IPS-18a (cell line): ENCODE results near the gene MEIS3.

Source experiments
- H3K27ac ChIP-seq: one replicate; pipeline ENCODE4 v1.5.1; 2013; ENCODE audit warnings: low read length
- H3K27me3 ChIP-seq: one replicate; pipeline ENCODE4 v1.6.1; 2013; ENCODE audit warnings: mild to moderate bottlenecking, low read length; ENCODE audit not compliant: control insufficient read depth, insufficient read depth
- H3K36me3 ChIP-seq: one replicate; pipeline ENCODE4 v1.6.1; 2013; ENCODE audit warnings: low read depth, low read length; ENCODE audit not compliant: control insufficient read depth
- H3K4me1 ChIP-seq: one replicate; pipeline ENCODE4 v1.6.1; 2013; ENCODE audit warnings: low read depth, low read length; ENCODE audit not compliant: control insufficient read depth
- H3K4me3 ChIP-seq: one replicate; pipeline ENCODE4 v1.5.1; 2013; ENCODE audit warnings: low read length
- H3K9ac ChIP-seq: one replicate; pipeline ENCODE4 v1.6.1; 2013; ENCODE audit warnings: mild to moderate bottlenecking, low read length, moderate library complexity
- H3K9me3 ChIP-seq: one replicate; pipeline ENCODE4 v1.6.1; 2013; ENCODE audit warnings: low read depth, low read length; ENCODE audit not compliant: control insufficient read depth

MEIS3 gene

DNA sequence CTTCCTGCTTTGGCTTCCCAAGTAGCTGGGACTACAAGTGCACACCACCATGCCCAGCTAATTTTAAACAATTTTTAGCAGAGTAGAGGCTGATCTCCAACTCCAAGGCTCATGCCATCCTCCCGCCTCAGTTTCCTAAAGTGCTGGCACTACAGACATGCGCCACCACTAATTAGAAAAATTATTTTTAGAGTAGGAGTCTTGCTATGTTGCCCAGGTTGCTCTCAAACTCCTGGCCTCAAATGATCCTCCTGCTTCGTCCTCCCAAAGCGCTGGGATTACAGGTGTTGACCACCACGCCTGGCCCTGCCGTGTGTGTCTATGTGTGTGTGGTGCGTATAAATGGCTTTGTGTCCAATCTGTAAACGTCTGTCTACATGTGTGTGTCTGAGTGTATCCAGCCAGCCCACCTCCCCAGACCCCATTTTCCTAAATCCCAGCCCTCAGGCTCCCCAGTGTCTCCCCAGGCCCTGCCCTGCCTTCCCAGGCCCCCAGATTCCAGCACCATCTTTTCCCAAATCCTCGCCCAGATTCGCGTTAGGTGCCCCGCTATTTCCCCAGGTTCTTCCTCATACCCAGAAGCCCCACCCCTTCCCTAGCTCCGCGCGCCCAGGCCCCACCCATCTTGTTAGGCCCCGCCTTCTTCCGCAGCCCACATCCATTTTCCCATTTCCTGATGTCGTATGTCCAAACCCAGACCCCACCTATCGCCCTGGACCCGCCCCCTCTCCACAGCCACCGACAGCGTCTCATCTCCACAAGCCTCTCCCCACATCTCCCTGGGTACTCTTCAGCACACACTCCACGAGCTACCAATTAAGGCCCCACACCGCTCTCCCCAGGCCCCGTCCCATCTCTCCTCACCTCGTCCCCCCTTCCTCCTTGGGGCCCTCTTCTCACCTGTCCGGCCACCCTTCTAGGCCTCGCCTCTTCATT is 27.5 kb upstream of the MEIS3 start:
- peaks cover 38% of the 10 kb centered on the region for H3K27me3 ChIP-seq
- H3K9ac ChIP-seq = no peak overlapping the region
- H3K27ac ChIP-seq = no peak overlapping the region
- no peaks in the 10 kb centered on the region for H3K9me3 ChIP-seq
- H3K36me3 ChIP-seq = no peaks in the 10 kb centered on the region
- H3K4me3 ChIP-seq = peak overlapping the region; percentile 69
- H3K4me1 ChIP-seq = peaks cover 18% of the 10 kb centered on the region

DNA sequence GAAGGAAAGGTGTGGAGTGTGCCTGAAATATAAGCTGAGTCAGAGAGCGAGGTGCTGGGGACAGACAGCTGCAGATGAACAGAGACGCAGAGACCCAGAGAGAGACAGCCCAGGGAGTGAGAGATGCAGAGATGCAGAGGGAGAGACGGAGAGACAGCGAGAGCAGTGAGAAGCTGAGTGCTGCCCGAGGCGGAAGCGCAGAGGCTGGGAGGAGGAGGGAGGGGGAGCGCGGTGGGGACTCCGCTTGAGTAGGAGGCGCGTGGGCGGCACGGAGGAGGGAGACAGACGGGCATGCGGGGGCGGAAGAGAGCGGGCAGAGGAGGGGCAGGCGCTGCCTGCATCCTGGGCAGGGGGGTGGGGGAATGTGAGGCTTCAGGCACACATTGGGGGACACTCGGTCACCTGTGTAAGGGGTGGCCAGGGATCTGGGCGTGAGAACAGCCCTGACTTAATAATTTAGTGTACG is 26.6 kb upstream of the MEIS3 start:
- no peaks in the 10 kb centered on the region for H3K9me3 ChIP-seq
- H3K27me3 ChIP-seq = peaks cover 38% of the 10 kb centered on the region
- peaks cover 18% of the 10 kb centered on the region for H3K4me1 ChIP-seq
- H3K27ac ChIP-seq = no peak overlapping the region
- H3K36me3 ChIP-seq = no peaks in the 10 kb centered on the region
- H3K9ac ChIP-seq = no peak overlapping the region
- H3K4me3 ChIP-seq = peak overlapping the region; percentile 69

- H3K27me3 ChIP-seq = peaks cover 38% of the 10 kb centered on the region
- H3K9ac ChIP-seq = no peak overlapping the region
- peaks cover 18% of the 10 kb centered on the region for H3K4me1 ChIP-seq
- H3K9me3 ChIP-seq = no peaks in the 10 kb centered on the region
- H3K36me3 ChIP-seq = no peaks in the 10 kb centered on the region
- H3K27ac ChIP-seq = no peak overlapping the region
- peak overlapping the region; percentile 1 for H3K4me3 ChIP-seq
These were observed 26.2 kb upstream of the MEIS3 start for GRCh38 chr19:47445527-47445926.

- Histone ChIP-seq H3K9ac (no peak overlapping the region), H3K27ac (no peak overlapping the region), H3K4me3 (no peak overlapping the region), H3K27me3 (peaks cover 38% of the 10 kb centered on the region), H3K9me3 (no peaks in the 10 kb centered on the region), H3K4me1 (peaks cover 18% of the 10 kb centered on the region), H3K36me3 (no peaks in the 10 kb centered on the region)
These were observed 25.1 kb upstream of the MEIS3 start for GRCh38 chr19:47444388-47444821.

DNA sequence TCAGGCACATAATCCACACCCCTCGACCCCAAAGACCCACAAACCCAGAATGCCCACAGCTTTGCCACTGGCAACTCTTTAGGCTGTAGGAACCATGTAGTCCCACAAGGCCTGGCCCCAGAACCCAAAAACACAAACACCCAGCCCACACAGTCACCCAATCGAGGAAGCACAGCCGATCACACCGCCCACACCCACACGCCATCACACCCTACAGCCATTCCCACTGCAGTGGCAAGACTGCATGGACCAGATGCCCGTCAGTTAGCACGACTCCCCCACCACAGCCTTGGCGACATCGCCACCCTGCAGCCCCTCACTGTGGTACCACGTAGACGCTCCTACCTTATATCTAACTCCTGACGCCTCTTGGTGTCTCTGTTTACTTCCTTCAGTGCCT is 24.0 kb upstream of the MEIS3 start:
- Histone ChIP-seq H3K4me1 (peaks cover 11% of the 10 kb centered on the region), H3K27me3 (peaks cover 31% of the 10 kb centered on the region), H3K9ac (no peak overlapping the region), H3K27ac (no peak overlapping the region), H3K36me3 (no peaks in the 10 kb centered on the region), H3K9me3 (no peaks in the 10 kb centered on the region), H3K4me3 (no peak overlapping the region)

DNA sequence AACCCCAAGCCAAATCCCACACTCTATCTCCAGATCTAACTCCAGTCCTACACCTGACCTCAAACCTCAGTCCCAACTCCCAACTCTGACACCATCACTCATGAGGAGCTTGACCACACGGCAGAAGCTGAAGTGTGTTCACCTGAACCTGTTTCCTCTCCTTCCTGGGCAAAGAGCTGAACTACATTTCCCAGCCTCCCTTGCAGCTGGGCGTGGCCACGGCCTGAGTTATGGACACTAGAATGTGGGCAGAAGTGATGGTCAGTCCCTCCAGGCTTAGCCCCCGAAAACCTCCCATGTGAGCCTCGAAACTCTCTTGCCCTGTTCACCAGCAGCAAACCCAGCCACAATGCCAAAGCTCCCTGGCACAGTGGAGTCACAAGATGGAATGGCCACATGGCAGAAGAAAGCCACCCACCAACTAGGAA is 19.5 kb upstream of the MEIS3 start:
- no peaks in the 10 kb centered on the region for H3K27me3 ChIP-seq

DNA sequence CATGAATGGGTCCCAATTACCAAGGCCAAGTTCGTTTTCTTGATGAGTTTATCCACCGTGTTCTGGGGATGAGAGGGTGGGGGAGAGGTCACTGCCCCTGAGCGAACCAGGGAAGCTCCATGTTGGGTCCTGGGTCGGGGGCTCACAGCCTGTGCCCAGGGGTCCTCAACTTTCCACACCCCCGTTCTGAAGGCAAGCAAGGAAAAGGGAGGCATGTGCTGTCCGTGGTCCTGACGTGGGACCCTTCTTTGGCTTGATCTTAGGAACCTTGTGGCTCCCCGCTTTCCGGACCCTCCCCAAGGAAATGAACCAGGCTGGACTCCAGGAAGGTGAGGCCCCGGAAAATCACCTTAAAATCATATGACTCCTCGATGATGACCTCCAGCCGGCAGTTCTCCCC is 18.2 kb upstream of the MEIS3 start:
- no peak overlapping the region for H3K9ac ChIP-seq
- H3K27me3 ChIP-seq = no peaks in the 10 kb centered on the region
- no peak overlapping the region for H3K27ac ChIP-seq
- H3K4me1 ChIP-seq = no peaks in the 10 kb centered on the region
- H3K4me3 ChIP-seq = no peak overlapping the region
- H3K9me3 ChIP-seq = no peaks in the 10 kb centered on the region
- H3K36me3 ChIP-seq = no peaks in the 10 kb centered on the region

More for the DNA sequence above, 19.5 kb upstream of the MEIS3 start:
- Histone ChIP-seq H3K4me3 (no peak overlapping the region), H3K36me3 (no peaks in the 10 kb centered on the region), H3K9me3 (no peaks in the 10 kb centered on the region), H3K4me1 (no peaks in the 10 kb centered on the region), H3K27ac (no peak overlapping the region), H3K9ac (no peak overlapping the region)

DNA sequence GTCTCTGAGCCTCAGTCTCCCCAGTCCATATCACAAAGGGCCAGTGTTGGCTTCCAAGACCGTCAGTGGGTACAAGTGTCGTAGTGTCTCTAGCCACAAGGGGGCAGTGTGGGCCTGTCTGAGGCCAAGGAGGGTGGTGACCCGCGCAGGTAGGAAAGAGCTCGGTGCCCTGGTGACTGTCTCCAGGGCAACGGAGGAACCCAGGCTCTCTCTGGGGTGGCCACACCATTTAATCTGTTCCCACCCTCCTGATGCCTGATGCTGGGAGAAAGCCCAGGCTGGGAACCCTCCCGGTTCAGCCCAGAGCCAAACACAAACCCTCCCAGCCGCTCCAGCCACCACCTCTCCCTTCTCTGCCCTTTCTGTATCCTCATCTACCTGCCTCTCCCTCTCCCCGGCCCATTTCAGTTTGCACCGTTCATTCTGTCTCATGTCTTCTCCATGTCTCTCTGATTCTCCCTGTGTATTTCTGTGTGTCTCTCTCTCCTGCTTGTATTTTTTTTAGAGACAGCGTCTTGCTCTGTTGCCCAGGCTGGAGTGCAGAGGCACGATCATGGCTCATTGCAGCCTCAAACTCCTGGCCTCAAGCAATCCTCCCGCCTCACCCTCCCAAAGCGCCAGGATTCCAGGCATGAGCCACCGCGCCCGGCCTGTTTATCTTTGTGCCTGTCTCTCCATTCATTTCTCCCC is 17.5 kb upstream of the MEIS3 start:
- H3K27me3 ChIP-seq = no peaks in the 10 kb centered on the region
- no peaks in the 10 kb centered on the region for H3K4me1 ChIP-seq
- H3K36me3 ChIP-seq = no peaks in the 10 kb centered on the region
- no peaks in the 10 kb centered on the region for H3K9me3 ChIP-seq
- H3K9ac ChIP-seq = no peak overlapping the region
- H3K4me3 ChIP-seq = no peak overlapping the region
- H3K27ac ChIP-seq = no peak overlapping the region

DNA sequence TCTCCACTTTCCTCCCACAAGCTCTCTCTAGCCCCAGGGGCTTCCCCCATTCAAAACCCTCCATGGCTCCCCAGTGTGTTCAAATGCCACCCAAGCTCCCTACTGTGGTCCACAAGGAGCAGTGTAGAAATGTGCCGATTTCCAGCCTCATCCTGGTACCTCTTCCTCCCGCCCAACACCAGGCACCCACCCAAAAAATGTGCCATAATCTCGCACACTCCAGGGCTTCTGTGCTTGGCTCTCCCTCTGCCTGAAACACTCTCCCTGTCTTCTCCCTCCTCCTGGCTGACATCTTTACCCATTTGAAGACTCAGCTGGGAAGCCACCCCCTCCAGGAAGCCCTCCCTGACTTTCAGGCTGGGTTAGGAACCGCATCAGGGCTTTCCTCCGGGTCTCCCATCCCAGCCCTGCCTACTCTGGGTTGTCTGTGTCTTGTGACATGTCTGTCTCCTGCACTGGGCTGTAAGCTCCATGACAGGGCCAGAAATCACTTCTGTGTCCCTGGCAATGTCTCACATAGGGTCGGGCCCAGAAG is 16.6 kb upstream of the MEIS3 start:
- Histone ChIP-seq H3K27ac (no peak overlapping the region), H3K36me3 (no peaks in the 10 kb centered on the region), H3K27me3 (no peaks in the 10 kb centered on the region), H3K4me3 (no peak overlapping the region), H3K9ac (no peak overlapping the region), H3K4me1 (no peaks in the 10 kb centered on the region), H3K9me3 (no peaks in the 10 kb centered on the region)

DNA sequence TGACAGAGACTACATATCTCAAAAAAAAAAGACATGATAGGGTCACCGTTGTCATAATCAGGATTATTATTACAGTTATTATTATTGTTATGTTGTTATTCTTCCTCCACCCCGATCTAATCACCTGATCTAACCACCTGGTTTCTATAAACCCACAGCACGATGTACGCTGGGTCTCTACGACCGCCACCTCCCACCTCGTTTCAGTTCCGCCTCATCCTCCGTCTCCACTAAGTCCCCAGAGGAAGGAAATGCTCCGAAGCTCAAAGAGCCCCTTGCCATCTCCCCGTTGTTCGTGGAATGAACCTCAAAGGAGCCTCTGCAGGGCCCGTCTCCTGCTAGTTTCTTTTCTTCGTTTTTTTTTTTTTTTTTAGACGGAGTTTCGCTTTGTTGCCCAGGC is 15.9 kb upstream of the MEIS3 start:
- Histone ChIP-seq H3K4me3 (no peak overlapping the region), H3K9ac (no peak overlapping the region), H3K9me3 (no peaks in the 10 kb centered on the region), H3K27me3 (peaks cover 6% of the 10 kb centered on the region), H3K4me1 (no peaks in the 10 kb centered on the region), H3K27ac (no peak overlapping the region), H3K36me3 (no peaks in the 10 kb centered on the region)

DNA sequence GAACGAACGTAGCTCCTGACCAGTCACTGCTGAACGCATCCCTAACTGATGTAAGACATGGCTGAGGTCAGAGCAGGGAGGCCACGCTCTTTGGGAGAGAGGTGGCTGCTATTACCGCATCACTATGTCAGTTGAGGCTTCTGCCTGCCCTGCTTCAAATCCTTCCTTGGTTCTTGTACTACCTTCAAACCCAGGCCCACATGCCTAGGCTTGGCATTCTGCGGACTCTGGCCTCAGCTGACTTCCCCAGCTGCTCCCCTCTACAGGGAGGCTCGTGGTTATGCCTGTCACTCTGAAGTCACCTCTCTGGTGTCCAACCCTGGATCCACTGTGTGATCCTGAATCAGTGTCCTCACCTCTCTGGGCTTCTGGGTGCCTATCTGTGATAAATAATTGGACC is 14.8 kb upstream of the MEIS3 start:
- Histone ChIP-seq H3K4me1 (no peaks in the 10 kb centered on the region), H3K27me3 (peaks cover 16% of the 10 kb centered on the region), H3K36me3 (no peaks in the 10 kb centered on the region), H3K9ac (no peak overlapping the region), H3K4me3 (no peak overlapping the region), H3K27ac (no peak overlapping the region), H3K9me3 (no peaks in the 10 kb centered on the region)
